GM18873 (cell line): ENCODE data around the gene HECW1.

Experiments used
- ATAC-seq: cut with Tn5 transposase; IDR thresholded peaks from one replicate; pipeline ENCODE4 v1.9.1; 2021; ENCODE audit warnings: mild to moderate bottlenecking, moderate library complexity, moderate number of reproducible peaks; ENCODE audit not compliant: unreplicated experiment, low FRiP score

HECW1 gene

DNA sequence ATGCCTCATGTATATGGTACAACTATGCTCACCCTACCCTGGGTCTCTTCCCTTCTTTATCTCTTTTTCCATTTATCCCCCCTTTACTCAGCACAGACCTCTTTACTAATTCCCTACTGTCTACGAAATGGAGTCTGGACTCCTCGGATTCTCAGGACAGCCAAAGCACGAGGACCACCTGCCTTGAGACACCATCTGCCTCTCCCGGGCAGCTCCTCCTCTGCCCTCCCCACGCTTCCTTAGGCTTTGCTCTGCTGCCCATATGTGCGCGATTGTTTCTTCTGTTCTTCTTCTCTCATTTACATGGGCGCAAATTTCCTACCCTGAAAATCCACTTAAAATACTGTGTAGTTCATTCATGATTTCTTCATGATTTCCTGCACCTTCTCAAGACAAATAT is 407.8 kb downstream of the HECW1 start:
- no peak for ATAC-seq

DNA sequence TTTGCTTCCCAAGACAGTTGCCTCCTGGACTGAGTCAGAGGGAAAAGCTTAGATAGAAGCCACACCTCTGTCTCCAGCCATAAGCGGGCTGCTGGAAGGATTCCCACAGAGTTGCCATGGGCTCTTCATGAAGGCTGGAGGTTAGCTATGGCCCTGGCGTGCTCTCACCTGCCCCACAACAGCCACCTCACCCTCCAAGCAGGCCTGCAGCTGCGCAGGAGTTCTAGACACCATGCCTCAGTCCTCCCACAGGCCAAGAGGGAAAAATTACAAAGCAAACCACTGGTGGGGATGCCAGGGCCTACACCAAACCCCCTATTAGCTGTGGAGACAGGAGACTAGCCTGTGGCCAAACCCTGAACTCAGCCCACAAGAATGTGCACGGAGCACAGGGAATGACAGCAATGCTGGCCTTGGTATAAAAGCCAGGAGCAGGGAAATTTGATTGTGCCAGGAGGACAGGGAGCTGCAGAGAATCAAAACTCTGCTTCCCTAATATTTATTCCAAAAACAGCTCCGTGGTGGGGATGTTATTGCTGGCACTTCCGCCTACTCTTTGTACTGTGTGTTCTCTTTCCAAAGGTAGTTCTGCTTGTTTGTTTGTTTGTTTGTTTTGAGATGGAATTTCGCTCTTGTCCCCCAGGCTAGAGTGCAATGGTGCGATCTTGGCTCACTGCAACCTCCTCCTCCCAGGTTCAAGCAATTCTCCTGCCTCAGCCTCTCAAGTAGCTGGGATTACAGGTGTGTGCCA is 410.1 kb downstream of the HECW1 start:
- no peak for ATAC-seq

DNA sequence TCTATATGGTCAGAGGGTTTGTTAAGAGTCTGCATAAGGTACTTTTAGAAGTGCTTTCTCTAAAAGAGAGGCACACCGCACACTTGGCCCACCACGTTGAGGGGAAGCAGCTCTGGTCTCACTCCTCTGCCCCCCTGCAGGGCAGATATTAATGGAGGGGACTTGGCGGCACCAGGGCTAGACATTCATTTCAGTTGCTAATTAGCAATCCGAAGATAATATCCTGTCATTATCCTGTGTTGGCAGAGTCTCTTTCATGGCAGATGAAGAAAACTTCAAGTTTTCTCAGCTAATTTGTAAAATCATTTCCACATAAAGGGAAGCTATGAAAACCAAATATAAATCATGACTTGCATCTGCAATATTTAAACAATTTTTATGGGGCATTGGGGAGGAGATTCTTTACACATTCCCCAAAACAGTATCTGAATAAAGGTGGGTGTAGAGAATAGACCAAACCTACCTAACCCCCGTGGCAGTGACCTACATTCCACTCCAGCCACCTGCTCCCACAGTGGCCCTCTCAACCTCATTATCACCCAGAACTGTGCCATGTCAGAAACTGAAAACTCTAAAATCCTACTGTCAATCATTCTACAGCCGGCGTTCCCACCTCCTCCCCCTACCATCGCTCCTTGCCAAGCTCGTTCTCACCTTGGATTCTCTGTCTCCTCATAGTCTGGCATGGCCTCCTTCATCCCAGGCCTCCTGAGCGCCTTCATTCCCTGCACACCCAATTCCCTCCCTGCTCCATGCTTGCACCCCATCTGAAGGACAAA is 416.3 kb downstream of the HECW1 start:
- no peak for ATAC-seq

DNA sequence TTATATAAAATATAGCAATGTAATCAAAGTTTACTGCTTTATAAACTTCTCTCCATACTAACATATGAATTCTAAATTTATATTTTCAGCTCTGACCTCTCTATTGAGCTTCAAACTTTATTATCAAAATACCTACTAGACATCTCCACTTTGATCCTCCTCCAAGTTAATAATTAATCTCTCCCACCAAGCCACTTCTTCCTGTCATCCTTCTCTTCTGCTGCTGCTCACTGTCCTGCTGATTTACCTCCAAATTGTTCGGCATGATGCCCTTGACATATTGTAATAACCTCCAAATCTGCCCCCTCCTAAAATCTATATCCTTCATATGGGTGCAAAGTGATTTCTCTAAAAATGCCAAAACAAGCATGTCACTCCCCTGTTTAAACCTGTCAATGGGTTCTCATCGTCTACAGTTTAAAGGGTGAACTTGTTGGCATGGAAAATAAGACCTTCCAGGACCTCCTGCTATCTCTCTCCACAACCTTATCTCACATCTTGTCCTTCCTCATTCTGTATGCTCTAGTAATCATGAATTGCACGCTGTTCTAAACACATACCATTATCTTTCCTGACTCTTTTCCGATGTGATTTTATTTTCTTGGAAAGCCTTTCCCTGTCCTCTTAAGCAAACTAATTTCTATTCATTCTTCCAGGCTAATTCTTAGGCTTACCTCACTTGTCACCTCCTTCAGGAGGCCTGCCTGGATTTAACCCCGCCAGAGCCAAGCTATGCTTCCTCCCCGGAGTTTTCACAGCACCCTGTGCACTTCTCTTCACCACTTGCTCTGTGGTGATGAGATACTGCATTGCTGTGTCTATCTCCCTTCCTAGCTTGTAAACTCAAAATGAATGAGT is 418.3 kb downstream of the HECW1 start:
- ATAC-seq, result no peak

DNA sequence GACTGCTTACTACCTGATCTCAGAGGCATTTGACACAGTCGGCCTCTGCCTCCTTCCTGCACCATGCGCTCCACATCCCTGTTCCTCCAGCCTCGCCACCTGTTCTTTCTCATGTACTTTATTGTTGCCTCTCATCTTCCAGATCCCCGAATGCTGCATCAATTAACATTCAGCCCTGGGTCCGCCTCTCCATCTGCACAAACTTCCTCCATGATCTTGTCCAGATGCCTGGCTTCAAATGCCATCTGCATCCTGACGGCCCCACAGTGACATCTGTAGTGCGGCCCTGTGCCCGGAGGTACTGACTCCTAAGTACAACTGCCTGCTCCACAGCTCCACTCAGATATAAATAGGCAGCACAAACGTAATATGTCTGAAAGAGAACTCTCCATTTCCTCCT is 419.3 kb downstream of the HECW1 start:
- no peak for ATAC-seq

DNA sequence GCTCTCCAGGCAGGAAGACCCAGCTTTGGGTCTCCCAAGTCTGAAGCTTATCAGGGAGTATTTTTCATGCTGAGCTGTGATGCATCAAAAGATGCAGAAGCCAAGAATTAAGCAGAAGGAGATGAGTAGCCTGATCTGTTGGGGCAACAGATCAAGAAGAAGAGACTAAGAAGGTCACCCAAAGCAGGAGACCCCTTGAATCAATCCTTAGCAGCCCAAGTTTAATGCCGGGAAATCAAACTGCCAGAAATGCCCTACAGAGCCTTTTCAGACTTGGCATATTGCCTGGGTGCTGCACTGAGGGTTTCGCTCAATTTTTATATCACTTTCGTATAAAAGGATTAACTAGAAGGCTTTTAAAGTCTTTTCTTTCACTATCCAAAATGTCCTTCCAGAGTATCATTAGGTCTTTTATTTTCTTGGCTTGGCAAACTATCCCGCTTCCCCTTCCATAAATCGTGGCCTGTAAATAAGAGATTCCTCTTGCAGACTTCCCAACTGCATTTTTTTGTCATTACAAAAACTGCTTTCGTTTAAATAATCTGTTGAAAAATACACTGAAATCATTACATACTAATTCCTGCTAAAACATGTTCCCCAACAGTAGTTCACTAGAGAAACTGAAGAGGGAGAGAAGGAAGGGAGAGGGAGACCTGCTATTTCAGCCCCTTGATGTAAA is 421.5 kb downstream of the HECW1 start:
- ATAC-seq, result no peak

DNA sequence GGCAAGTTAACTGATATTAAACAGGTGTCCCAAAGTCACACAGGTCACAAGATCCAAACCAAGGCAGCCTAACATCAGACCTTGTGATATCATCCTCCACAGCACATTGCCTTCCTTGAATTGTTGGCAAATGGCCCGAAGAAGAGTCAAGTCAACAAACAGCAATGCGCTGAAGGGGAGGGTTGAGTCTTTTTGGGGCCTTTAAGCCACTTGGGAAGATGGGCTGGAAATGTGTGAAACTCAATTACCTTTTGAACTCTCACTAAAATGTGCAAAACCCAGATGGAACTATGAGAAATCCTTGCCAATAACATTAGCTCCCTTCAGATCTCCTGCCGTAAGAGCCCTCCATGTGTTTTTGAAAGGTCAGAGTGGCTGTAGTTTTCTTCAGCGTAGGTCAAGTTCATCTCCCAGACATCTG is 422.6 kb downstream of the HECW1 start:
- ATAC-seq, result no peak

DNA sequence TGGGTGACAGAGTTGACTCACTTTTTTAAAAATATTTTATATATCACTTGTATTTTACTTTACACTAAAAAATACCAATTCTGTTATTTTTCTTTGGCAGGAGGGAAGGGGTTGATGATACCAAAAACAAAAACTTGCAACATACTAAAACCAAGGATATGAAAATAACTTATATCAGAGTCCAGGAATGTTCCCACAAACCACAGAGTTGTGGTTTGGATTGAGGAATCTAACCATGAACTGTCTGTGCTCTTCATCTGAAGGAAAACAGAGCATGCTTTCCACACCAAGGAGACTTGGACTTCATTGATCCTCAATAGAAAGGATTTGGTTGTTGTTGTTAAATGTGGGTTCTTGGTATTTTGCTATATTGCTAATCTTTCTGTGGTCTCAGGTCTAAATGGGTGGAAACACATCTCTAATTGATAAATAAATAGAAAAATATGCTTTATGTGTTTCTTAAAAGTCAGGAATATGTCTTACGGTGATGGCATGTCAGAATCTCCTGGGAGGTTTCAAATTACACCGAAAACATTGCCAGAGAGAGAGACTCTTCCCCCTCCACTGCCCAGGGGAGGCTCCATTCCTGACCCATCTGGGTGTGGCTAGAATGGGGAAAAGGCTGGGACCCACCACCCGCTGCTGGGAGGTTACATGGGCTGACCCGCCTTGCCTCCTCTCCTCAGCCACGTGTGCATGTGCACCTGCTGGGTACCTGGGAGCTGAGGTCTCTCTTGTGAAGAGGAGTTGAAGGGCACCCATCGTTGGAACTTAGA is 423.6 kb downstream of the HECW1 start:
- ATAC-seq, result no peak

DNA sequence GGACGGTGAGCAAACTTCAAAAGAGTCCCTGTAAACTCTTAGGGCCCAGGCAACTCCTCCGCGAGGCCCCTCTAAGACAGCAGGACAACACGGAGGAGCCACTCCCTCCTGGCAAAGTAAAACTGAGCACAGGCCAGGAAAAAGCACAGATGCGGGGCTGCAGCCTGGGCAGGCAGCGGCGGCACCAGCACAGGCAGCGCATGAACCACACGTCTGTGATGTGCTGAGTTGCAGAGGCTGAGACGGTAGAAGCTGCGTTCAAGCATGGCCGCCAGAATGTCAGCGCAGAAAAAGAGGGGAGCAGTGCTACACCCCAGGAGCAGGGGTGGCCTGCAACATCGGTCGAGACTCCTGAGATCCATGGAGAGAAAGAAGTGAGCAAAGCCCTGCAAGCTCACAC is 424.3 kb downstream of the HECW1 start:
- ATAC-seq, result no peak

DNA sequence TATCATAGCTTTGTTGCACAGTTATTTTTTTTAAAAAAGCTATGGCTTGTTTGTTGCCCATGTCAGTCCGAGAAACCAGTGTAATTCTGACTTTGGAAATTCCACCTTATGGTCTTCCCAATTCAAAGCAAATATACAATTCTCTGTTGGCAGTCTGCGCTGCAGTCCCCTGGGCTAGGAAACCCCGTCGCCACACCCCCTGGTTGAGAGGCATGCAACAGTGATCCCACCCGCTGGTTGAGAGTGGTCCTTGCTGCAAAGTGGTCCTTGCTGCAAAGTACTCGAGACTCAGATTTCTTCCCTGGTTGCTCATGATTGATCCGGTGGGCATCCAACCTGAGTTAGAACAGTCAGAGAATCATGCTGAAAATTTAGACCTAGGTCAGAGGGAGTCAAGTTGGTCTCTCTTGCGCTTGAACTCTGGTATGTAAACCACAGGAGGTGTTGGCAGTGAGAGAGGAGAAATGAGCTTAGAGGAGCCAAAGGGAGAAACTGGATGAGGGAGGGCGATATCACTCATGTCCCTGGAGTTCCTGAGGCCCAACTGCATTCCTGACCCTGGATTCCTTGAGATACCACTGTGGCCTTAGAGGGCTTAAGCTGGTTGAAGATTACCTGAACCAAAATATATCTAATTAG is 425.4 kb downstream of the HECW1 start:
- no peak for ATAC-seq

DNA sequence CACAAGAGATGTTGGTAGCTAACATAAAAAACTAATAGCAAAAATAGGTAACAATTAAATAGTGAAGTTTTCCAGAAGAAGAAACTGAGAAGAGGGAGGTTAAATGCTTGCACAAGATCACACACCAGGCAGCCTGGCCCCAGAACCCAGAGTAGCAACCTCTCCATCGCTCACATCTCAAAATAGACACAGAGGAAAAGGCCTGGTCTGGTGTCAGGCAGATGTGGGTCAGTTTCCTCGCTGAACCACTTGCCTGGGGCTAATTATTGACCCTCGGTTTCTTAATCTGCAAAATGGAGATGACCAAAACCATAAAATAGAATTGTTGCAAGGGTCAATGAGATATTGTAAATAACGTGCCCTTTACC is 425.9 kb downstream of the HECW1 start:
- ATAC-seq, result no peak

DNA sequence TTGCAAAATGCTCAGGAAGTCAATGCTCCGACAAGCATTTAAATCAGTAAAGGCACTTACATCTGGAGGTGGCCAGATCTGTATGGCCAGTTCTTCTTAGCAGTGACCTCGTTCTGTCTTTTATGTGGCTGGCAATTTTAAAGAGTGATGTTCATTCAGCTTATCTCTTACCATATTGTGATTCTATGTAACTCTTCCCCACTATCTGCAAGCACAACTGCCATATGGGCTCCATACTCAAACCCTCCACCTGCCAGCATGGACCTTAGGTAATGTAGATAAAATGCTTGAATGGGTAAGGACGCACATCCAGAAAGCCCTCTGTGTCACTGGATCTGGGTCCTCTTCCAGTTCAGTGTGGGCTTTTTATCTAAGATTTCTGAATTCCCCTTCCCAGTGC is 428.0 kb downstream of the HECW1 start:
- no peak for ATAC-seq

DNA sequence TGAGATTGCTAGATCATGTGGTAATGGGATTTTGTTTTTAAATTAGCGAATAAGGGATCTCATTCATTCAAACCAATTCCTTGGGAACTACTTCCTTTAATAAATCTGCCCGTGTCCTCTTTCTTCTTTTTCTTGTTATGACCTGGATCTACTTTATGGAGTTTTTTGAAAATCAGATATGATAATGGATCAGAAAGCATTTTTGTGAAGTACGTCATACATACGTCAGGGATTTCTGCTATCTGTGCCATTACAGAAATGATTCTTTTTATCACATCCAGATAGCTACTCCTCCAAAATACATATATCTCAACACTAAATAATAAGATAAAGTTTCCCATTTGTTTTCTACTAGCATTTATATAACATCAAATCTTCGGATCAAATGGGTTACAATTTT is 430.3 kb downstream of the HECW1 start:
- ATAC-seq, result no peak

DNA sequence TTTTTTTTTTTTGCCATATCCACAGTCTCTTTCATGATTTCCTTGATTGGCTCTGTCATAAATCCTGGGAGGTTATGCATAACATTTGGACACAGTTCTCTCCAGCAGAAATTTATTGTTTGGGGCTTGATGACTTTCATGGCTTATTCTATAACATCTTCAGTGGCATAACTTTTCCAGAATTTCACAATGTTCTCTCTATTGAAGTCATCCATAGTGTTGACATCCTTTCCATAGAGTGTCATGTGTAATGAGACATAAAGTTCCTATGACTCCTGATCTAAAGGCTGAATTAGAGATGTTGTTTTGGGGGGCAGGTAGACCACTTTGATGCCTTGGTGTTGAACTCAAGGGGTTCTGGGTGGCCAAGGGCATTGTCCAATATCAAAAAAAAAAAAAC is 433.8 kb downstream of the HECW1 start:
- ATAC-seq, result no peak

DNA sequence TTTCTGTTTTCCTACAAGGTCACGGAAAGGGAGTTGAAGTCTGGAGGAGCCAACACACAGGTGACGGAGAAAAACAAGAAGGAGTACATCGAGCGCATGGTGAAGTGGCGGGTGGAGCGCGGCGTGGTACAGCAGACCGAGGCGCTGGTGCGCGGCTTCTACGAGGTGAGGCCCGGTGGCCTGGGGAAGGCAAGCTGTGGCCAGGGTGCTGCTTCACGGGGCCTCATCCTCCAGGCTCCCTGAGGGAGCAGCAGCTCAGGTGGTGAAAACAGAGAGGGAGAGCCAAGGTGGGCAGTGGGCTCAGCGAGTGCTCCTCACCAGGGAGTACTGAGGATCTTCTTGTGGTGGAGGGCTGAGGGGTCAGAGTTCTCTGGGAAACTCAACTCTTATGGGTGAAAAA is 438.0 kb downstream of the HECW1 start:
- ATAC-seq, result no peak

DNA sequence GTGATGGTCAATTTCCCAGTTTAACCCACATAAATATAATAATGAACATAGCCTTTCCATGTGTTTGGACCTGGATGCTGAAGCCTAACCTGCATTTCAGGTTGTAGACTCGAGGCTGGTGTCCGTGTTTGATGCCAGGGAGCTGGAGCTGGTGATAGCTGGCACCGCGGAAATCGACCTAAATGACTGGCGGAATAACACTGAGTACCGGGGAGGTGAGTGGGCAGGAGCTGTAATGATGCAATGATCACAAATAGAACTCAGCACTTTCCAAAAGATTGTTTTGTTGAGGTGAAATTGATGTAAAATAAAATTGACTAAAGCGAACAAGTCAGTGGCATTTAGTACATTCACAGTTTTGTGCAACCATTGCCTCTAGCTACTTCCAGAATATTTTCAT is 439.7 kb downstream of the HECW1 start:
- ATAC-seq, result no peak

DNA sequence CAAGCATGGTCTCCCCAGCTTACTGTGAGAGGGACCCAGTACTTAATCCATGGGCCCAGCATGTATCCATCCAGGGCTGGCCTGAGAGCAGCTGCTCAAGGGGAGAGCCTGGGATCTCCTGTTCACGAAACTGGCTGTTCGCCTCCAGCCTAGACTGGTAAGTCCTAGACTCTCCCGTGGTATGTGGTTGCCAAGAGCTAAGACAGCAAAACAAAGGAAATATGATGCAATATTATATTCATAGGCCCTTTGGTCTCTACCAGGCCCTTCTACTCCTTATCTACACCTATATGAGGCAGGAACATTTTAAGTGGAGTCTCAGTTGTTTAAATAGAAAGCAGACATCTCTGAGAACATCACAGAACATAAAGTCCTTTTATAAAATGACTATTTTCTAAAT is 441.6 kb downstream of the HECW1 start:
- no peak for ATAC-seq

DNA sequence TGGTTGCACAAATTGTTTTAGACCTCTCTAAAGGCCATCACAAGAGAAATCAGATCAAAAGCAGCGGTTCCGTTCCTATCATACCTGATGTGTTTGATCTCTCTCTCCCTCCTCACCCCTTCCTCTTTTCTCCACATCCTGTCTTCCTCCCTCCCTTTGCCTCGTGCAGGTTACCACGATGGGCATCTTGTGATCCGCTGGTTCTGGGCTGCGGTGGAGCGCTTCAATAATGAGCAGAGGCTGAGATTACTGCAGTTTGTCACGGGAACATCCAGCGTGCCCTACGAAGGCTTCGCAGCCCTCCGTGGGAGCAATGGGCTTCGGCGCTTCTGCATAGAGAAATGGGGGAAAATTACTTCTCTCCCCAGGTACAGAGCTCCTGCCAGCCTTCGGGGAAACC is 442.0 kb downstream of the HECW1 start:
- ATAC-seq, result no peak

DNA sequence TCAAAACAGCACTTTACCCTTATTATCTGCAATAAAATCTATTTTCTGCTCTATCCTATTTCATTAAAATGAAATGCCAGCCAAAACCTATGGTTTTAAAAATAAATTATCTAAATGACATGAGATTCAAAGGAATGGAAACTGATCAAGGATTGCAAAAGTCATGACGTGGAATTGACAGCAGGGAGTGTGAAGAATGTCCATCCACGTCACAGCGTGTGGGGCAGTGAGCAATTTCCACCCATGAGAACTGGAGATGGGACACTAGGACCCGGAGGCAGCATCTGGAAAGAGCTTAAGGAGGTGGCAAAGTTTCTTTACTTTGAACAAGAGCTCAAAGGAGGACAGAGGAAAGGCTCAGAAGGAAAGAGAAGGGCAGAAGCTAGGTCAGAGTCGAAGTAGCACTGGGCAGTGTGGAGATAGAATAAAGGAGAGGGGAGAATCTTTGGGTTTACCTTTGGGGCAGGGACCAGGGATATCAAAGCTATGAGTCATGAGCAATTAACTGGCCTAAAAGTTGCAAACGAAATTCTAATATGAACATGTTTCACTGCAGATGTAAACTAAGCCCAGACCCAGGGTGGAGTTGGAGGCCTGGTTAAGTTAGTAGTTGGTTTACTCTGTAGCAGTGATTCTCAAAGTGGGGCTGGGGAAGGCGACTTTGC is 445.5 kb downstream of the HECW1 start:
- ATAC-seq, result no peak
